Omental fat pad (tissue), 4 donors: ENCODE measurements around the gene TAS1R3. TPM values are rescaled to one million over a fixed set of nuclear protein-coding genes. Genes with fewer than 3 reads are reported as not detected.

Source experiments
- ATAC-seq: fragments of 150-250 bp; one replicate; pipeline ENCODE4 v1.9.1; 2016; ENCODE audit warnings: mild to moderate bottlenecking, moderate library complexity; ENCODE audit not compliant: low FRiP score
- DNase-seq: peaks from one replicate; pipeline ENCODE4 v3.0.0-alpha.2; 2019; ENCODE audit warnings: low spot score
- total RNA-seq, 4 donors: library from RNA; depleted of rRNA; stranded (reverse); fragments of >200 nt; gene quantifications; one replicate each; pipeline ENCODE4 v1.1.0, GENCODE V29; 2016
- TF ChIP-seq, protein P1 (sequence below), 3 donors: fragments of 450-650 bp; IDR thresholded peaks; one replicate each; pipeline ENCODE4 v1.5.1; 2016 to 2017; ENCODE audit warnings: antibody characterized with exemption in 3 of 3, mild to moderate bottlenecking in 3 of 3, moderate library complexity in 2 of 3

TAS1R3 gene
- total RNA-seq, 4 donors from 2014 or later = 0.12 to 0.32 (median 0.16) TPM

- DNase-seq = no peak
- TF ChIP-seq, protein P1, sequence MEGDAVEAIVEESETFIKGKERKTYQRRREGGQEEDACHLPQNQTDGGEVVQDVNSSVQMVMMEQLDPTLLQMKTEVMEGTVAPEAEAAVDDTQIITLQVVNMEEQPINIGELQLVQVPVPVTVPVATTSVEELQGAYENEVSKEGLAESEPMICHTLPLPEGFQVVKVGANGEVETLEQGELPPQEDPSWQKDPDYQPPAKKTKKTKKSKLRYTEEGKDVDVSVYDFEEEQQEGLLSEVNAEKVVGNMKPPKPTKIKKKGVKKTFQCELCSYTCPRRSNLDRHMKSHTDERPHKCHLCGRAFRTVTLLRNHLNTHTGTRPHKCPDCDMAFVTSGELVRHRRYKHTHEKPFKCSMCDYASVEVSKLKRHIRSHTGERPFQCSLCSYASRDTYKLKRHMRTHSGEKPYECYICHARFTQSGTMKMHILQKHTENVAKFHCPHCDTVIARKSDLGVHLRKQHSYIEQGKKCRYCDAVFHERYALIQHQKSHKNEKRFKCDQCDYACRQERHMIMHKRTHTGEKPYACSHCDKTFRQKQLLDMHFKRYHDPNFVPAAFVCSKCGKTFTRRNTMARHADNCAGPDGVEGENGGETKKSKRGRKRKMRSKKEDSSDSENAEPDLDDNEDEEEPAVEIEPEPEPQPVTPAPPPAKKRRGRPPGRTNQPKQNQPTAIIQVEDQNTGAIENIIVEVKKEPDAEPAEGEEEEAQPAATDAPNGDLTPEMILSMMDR (IDR thresholded peaks at IDR 0.05) = no peak
- ATAC-seq = no peak
These were observed 34.7 kb upstream of the TAS1R3 start for GRCh38 chr1:1296070-1297061.

GRCh38 chr1:1297802-1298424 lies 33.2 kb upstream of the TAS1R3 start:
- TF ChIP-seq, protein P1 (IDR thresholded peaks at IDR 0.05) = no peak
- ATAC-seq (no peak), DNase-seq (no peak)

GRCh38 chr1:1298861-1299685 lies 32.0 kb upstream of the TAS1R3 start:
- TF ChIP-seq, protein P1 (IDR thresholded peaks at IDR 0.05) = no peak
- ATAC-seq (no peak), DNase-seq (no peak)

GRCh38 chr1:1299686-1300351 lies 31.3 kb upstream of the TAS1R3 start:
- ATAC-seq (no peak), DNase-seq (no peak)
- TF ChIP-seq, protein P1 (IDR thresholded peaks at IDR 0.05) = no peak

GRCh38 chr1:1300352-1300739 lies 30.7 kb upstream of the TAS1R3 start:
- TF ChIP-seq, protein P1 (IDR thresholded peaks at IDR 0.05) = no peak
- ATAC-seq (no peak), DNase-seq (no peak)

GRCh38 chr1:1302006-1302430 lies 29.1 kb upstream of the TAS1R3 start:
- TF ChIP-seq, protein P1 (IDR thresholded peaks at IDR 0.05) = no peak
- DNase-seq (no peak), ATAC-seq (no peak)
